Activated T-helper 2 cell treated with anti-CD3 and anti-CD28 coated beads, Interferon-gamma antibody, Interleukin-2, Interleukin-4, amounts not matched to agents 10 μg/mL and 5 μg/mL and 100 μg/mL, durations not matched to agents 14 hours and 24 hours and 36 hours (primary cell): ENCODE measurements around the gene SHTN1. TPM values are rescaled to one million over a fixed set of nuclear protein-coding genes. Genes with fewer than 3 reads are reported as not detected.

Source experiments
- total RNA-seq: library from RNA; stranded (reverse); gene quantifications from 2 replicates; pipeline ENCODE4 v1.2.3, GENCODE V29; 2022

Gene SHTN1
- total RNA-seq, 1 donor from 2014 or later, result not detected

Other genes with a start within 250 kb of the SHTN1 start
- not detected in 2 replicates for gene ENO4, start 155.7 kb downstream of the SHTN1 start, total RNA-seq
- not detected in 2 replicates for gene VAX1, start 133.1 kb upstream of the SHTN1 start, total RNA-seq
- gene KCNK18, start 192.3 kb upstream of the SHTN1 start, total RNA-seq, result not detected in 2 replicates
- not detected in 2 replicates for gene SLC18A2, start 235.9 kb upstream of the SHTN1 start, total RNA-seq